Natural killer cell (primary cell): ENCODE data around the gene WDR59. TPM values are rescaled to one million over a fixed set of nuclear protein-coding genes. Genes with fewer than 3 reads are reported as not detected.

Source experiments
- ATAC-seq, 3 donors: fragments of 150-1000 bp in 2 of 3; fragments of 200-7000 bp in 1 of 3; cut with Tn5 transposase; 1 replicate in 1 of 3; 2 replicates in 2 of 3; pipeline ENCODE4 v1.10.0; 2021; ENCODE audit warnings: mild to moderate bottlenecking in 2 of 3, moderate library complexity in 2 of 3
- DNase-seq, 2 donors: peaks; one replicate each; pipeline versions ENCODE4 v3.0.0 to v3.0.0-alpha.2; 2013 to 2021; ENCODE audit warnings: mixed read lengths in 1 of 2
- H3K27ac ChIP-seq: one replicate; pipeline ENCODE4 v1.5.1; 2013; ENCODE audit warnings: mild to moderate bottlenecking, low read length
- H3K27me3 ChIP-seq: one replicate; pipeline ENCODE4 v1.6.1; 2013; ENCODE audit warnings: low read length; ENCODE audit not compliant: control insufficient read depth, insufficient read depth
- H3K36me3 ChIP-seq: one replicate; pipeline ENCODE4 v1.6.1; 2013; ENCODE audit warnings: low read length; ENCODE audit not compliant: control insufficient read depth, insufficient read depth
- H3K4me1 ChIP-seq: one replicate; pipeline ENCODE4 v1.6.1; 2013; ENCODE audit warnings: low read length; ENCODE audit not compliant: control insufficient read depth, insufficient read depth
- H3K4me3 ChIP-seq: one replicate; pipeline ENCODE4 v1.5.1; 2013; ENCODE audit warnings: low read length
- H3K9me3 ChIP-seq: one replicate; pipeline ENCODE4 v1.6.1; 2013; ENCODE audit warnings: low read length; ENCODE audit not compliant: control insufficient read depth, insufficient read depth
- H3K27ac Mint-ChIP-seq, 2 donors: one replicate each; pipeline ENCODE4 v1.8.0; 2022; ENCODE audit warnings: mild to moderate bottlenecking in 2 of 2, mixed read lengths in 2 of 2, moderate library complexity in 1 of 2
- H3K27me3 Mint-ChIP-seq, 2 donors: one replicate each; pipeline ENCODE4 v1.8.0; 2022; ENCODE audit warnings: low read depth in 2 of 2, mixed read lengths in 2 of 2
- H3K36me3 Mint-ChIP-seq: one replicate; pipeline ENCODE4 v1.8.0; 2022; ENCODE audit warnings: mixed read lengths
- H3K4me1 Mint-ChIP-seq, 2 donors: one replicate each; pipeline ENCODE4 v1.8.0; 2022; ENCODE audit warnings: mixed read lengths in 2 of 2
- H3K4me3 Mint-ChIP-seq: one replicate; pipeline ENCODE4 v1.8.0; 2022; ENCODE audit warnings: mild to moderate bottlenecking, moderate library complexity, mixed read lengths
- H3K9me3 Mint-ChIP-seq, 2 donors: one replicate each; pipeline ENCODE4 v1.8.0; 2022; ENCODE audit warnings: mixed read lengths in 2 of 2
- CTCF ChIP-seq: fragments of 200-600 bp; IDR thresholded peaks from one replicate; pipeline ENCODE4 v1.8.0; 2022; ENCODE audit warnings: antibody characterized with exemption
- WGBS: methylation state at CpG from one replicate; pipeline ENCODE4 v1.1.7; 2013; ENCODE audit warnings: missing lambda C conversion rate; ENCODE audit not compliant: insufficient coverage; 5-methylcytosine and 5-hydroxymethylcytosine counted together
- intact Hi-C: fragments of 100-400 bp; cut with micrococcal nuclease; formaldehyde crosslinking; loops from one replicate; pipeline ENCODE4 v1.14.2; 2022
- total RNA-seq, 4 donors: library from RNA; stranded (reverse); fragments of 120-200 nt in 1 of 4; gene quantifications; one replicate each; pipeline versions ENCODE4 v1.2.3 to v1.2.4, GENCODE V29; 2013 to 2022

The WDR59 gene
- total RNA-seq, 3 donors from 2014 or later (not counting 1 experiment from before 2014, with no cell fraction given): 60.5 to 83.7 (median 73.2) TPM

DNA sequence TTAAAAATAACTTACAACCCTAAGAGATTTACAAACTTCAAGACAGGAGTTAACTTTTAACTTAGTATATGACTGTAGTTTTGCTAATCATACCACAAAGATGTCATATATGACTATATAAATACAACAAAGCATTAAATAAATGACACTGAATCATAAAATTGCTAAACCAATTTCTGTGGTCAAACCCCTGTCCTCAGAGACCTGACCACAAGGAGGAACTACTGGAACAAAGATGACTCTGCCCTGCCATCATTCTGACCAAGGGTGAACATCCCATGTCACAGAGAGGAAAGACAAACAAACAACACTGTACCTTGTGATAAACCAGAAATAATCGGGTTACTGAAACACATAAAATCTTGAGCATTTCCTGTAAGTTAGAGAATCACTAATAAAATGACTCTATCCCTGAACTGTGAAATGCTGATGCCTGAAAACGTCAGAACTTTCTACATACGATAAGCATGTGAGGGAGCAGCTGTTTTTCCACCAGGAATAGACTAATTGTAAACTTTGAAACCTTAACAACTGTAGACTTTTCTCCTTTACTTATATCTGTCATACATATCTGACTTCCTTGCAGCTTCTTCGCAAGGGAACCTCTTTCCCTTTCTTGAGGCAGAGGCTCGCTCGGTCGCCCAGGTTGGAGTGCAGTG lies 47.9 kb downstream of the WDR59 start:
- H3K4me3 Mint-ChIP-seq: no peak overlapping the region
- DNase-seq (no peak), ATAC-seq (peak in 2 of 3 donors; percentile 36 to 84)
- Histone ChIP-seq H3K27me3 (no peaks in the 10 kb centered on the region), H3K27ac (no peak overlapping the region), H3K4me1 (no peaks in the 10 kb centered on the region), H3K36me3 (peaks cover 14% of the 10 kb centered on the region), H3K4me3 (no peak overlapping the region), H3K9me3 (no peaks in the 10 kb centered on the region)
- H3K9me3 Mint-ChIP-seq: no peaks in the 10 kb centered on the region
- WGBS: 77% methylated on average over 7 of the region's 7 CpGs
- no peaks in the 10 kb centered on the region for H3K36me3 Mint-ChIP-seq
- TF ChIP-seq CTCF: no peak
- intact Hi-C loops: no loop called here
- H3K27me3 Mint-ChIP-seq: no peaks in the 10 kb centered on the region
- H3K4me1 Mint-ChIP-seq: no peaks in the 10 kb centered on the region
- no peak overlapping the region for H3K27ac Mint-ChIP-seq

- no peak overlapping the region for H3K4me3 Mint-ChIP-seq
- Histone ChIP-seq H3K27me3 (no peaks in the 10 kb centered on the region), H3K4me1 (no peaks in the 10 kb centered on the region), H3K4me3 (no peak overlapping the region), H3K36me3 (peaks cover 11% of the 10 kb centered on the region), H3K27ac (no peak overlapping the region), H3K9me3 (no peaks in the 10 kb centered on the region)
- intact Hi-C loops: no loop called here
- TF ChIP-seq CTCF: no peak
- no peaks in the 10 kb centered on the region for H3K27me3 Mint-ChIP-seq
- DNase-seq (no peak), ATAC-seq (no peak)
- no peaks in the 10 kb centered on the region for H3K4me1 Mint-ChIP-seq
- H3K9me3 Mint-ChIP-seq: no peaks in the 10 kb centered on the region
- WGBS: 67% methylated on average over 3 of the region's 3 CpGs
- H3K36me3 Mint-ChIP-seq: no peaks in the 10 kb centered on the region
- no peak overlapping the region for H3K27ac Mint-ChIP-seq
These were observed 53.5 kb downstream of the WDR59 start for GRCh38 chr16:74931445-74931844.

DNA sequence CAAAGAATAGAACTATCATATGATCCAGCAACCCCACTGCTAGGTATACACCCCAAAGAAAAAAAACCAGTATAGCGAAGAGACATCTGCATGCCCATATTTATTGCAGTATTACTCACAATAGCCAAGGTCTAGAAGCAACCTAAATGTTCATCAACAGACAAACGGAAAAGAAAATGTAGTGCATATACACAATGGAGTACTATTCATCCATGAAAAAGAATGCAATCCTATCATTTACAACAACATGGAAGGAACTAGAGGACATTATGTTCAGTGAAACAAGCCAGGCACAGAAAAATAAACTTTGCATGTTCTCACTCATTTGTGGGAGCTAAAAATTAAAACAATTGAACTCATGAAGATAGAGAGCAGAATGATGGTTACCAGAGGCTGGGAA lies 55.3 kb downstream of the WDR59 start:
- Histone ChIP-seq H3K4me3 (no peak overlapping the region), H3K27me3 (no peaks in the 10 kb centered on the region), H3K36me3 (peaks cover 12% of the 10 kb centered on the region), H3K4me1 (no peaks in the 10 kb centered on the region), H3K9me3 (no peaks in the 10 kb centered on the region), H3K27ac (no peak overlapping the region)
- DNase-seq (no peak), ATAC-seq (no peak)
- H3K9me3 Mint-ChIP-seq: no peaks in the 10 kb centered on the region
- no peaks in the 10 kb centered on the region for H3K27me3 Mint-ChIP-seq
- H3K4me1 Mint-ChIP-seq: no peaks in the 10 kb centered on the region
- no peak for TF ChIP-seq CTCF
- no peak overlapping the region for H3K4me3 Mint-ChIP-seq
- H3K36me3 Mint-ChIP-seq: no peaks in the 10 kb centered on the region
- H3K27ac Mint-ChIP-seq: no peak overlapping the region
- 100% methylated on average over 2 of the region's 2 CpGs for WGBS
- intact Hi-C loops: no loop called here

- Mint-ChIP-seq H3K9me3 (no peaks in the 10 kb centered on the region), H3K36me3 (peaks cover 1% of the 10 kb centered on the region), H3K27me3 (no peaks in the 10 kb centered on the region), H3K4me3 (no peak overlapping the region), H3K4me1 (no peaks in the 10 kb centered on the region), H3K27ac (no peak overlapping the region)
- 96% methylated on average over 3 of the region's 3 CpGs for WGBS
- no peak for DNase-seq
- Histone ChIP-seq H3K27me3 (no peaks in the 10 kb centered on the region), H3K27ac (no peak overlapping the region), H3K9me3 (no peaks in the 10 kb centered on the region), H3K4me1 (no peaks in the 10 kb centered on the region), H3K36me3 (peaks cover 23% of the 10 kb centered on the region), H3K4me3 (no peak overlapping the region)
- ATAC-seq: no peak
- TF ChIP-seq CTCF: no peak
- intact Hi-C loops: no loop called here
These were observed 58.1 kb downstream of the WDR59 start for GRCh38 chr16:74926805-74927204.
